Measurements from ENCODE around the gene LDLRAD4. TPM values are rescaled to one million over a fixed set of nuclear protein-coding genes. Genes with fewer than 3 reads are reported as not detected.
A peak's percentile ranks its signal among the peaks of the same experiment; 100 is the strongest.
"Not testable (repeated sequence)": the region's sequence is repeated elsewhere in the genome, so short reads cannot be mapped to it uniquely, and the experiment has no call there.

LDLRAD4 gene
- total RNA-seq, 4 donors from 2014 or later, result 20.4 to 40.4 (median 35.3) TPM

DNA sequence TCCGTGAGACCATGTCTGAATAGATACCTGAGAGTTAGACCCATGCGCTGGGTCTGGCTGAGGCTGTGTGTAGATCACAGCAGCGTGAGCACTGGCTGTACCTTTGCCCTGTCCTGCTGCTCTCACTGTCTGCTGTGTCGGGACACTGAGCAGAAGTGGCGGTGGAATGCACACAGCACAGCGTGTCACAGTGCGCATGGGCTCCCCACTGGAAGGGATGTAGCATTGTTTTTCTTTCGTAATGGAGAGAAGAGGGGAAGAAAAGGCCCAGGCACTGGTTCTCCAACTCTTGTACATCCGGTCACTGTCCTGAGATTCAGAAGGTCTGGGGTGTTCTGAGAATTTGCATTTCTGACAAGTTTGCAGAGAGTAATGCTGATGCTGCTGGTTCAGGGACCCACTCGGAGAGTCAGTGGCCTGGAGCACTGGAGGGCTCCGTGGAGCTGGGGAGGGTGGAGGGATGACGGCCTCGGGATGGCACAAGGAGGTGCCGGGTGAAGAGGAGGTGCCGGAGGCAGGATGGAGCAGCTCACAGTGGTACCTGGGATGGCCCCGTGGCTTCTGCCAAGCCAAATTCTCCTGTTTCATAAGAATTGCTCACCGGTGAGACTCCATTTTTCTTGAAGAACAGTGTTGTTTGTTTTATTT lies 252.8 kb downstream of the LDLRAD4 start:
- peaks cover 17 to 28% (median 25%) of the 10 kb centered on the region in 4 donors for H3K4me1 ChIP-seq
- whole genome bisulfite sequencing, result 78% methylated on average over 14 of the region's 17 CpGs
- H3K27me3 ChIP-seq, result no peaks in the 10 kb centered on the region
- H3K36me3 ChIP-seq, result no peaks in the 10 kb centered on the region
- peak overlapping the region in 3 of 4 donors; percentile 2 to 29 (median 23) for H3K27ac ChIP-seq (replicated peaks in 1 of 4)
- TF ChIP-seq POLR2AphosphoS5 (IDR thresholded peaks at IDR 0.05), result no peak
- TF ChIP-seq, protein P1, sequence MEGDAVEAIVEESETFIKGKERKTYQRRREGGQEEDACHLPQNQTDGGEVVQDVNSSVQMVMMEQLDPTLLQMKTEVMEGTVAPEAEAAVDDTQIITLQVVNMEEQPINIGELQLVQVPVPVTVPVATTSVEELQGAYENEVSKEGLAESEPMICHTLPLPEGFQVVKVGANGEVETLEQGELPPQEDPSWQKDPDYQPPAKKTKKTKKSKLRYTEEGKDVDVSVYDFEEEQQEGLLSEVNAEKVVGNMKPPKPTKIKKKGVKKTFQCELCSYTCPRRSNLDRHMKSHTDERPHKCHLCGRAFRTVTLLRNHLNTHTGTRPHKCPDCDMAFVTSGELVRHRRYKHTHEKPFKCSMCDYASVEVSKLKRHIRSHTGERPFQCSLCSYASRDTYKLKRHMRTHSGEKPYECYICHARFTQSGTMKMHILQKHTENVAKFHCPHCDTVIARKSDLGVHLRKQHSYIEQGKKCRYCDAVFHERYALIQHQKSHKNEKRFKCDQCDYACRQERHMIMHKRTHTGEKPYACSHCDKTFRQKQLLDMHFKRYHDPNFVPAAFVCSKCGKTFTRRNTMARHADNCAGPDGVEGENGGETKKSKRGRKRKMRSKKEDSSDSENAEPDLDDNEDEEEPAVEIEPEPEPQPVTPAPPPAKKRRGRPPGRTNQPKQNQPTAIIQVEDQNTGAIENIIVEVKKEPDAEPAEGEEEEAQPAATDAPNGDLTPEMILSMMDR (IDR thresholded peaks at IDR 0.05), result no peak
- TF ChIP-seq POLR2A (IDR thresholded peaks at IDR 0.05; ENCODE audit: low read depth), result no peak
- no peak for TF ChIP-seq EP300 (IDR thresholded peaks at IDR 0.05)
- intact Hi-C loops (cut with DNase I), result no loop called here
- no peaks in the 10 kb centered on the region for H3K9me3 ChIP-seq
- no peak overlapping the region for H3K4me3 ChIP-seq
- DNase-seq (ENCODE audit: extremely low spot score), result no peak

DNA sequence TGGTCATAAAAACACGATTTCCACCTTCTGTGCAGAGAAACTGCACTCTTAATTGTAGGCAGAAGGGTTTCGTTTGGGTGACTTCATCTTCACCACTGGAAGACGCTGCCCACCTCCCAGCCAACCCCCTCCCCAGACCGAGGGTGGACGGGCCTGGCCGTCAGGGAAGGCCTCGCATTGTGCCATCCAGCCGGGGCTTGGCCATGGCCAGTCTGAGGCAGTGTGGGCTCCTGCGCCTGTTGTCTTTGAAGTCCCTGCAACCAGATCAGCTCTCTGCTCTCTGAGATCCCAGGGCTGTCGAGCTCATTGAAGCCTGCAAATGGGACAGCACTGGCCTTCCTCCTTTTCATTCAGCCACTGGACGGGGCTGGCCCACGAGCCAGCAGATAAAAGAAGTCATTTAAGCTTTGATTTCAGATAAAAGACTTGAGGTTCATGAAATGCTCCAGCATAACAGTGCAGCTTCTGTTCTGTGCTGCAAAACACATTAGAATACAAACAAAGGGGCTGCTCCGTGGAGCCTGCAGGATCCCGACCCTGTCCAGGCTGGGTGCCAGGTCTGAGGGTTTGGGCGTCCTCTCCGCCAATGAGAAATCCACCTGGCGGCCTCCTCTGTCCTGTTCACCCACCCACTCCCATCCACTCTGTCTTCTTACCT lies 253.5 kb downstream of the LDLRAD4 start:
- H3K27me3 ChIP-seq, result no peaks in the 10 kb centered on the region
- WGBS, result 58% methylated on average over 11 of the region's 17 CpGs
- no peak overlapping the region for H3K4me3 ChIP-seq
- H3K27ac ChIP-seq (replicated peaks in 1 of 4), result peak overlapping the region in 2 of 4 donors; percentile 2 to 23
- H3K4me1 ChIP-seq, result peaks cover 13 to 28% (median 25%) of the 10 kb centered on the region in 4 donors
- intact Hi-C loops (cut with DNase I), result no loop called here
- TF ChIP-seq, protein P1 (IDR thresholded peaks at IDR 0.05), result no peak
- no peak for TF ChIP-seq POLR2AphosphoS5 (IDR thresholded peaks at IDR 0.05)
- no peaks in the 10 kb centered on the region for H3K36me3 ChIP-seq
- H3K9me3 ChIP-seq, result no peaks in the 10 kb centered on the region
- no peak for DNase-seq (ENCODE audit: extremely low spot score)

DNA sequence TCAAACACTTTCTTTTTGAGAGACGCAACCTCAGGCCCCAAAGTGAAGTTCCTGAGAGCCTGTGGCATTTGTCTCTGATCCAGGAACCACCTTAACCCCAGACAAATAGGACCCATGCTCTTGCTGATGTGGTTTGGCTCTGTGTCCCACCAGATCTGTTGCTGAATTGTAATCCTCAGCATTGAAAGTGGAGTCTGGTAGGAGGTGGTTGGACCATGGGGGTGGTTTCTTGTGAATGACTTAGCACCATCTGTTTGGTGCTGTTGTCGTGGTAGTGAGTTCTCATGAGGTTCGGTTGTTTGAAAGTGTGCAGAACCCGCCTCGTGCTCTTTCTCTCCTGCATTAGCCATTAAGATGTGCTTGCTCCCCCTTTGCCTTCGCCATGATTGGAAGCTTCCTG lies 255.2 kb downstream of the LDLRAD4 start:
- peaks cover 13 to 28% (median 25%) of the 10 kb centered on the region in 4 donors for H3K4me1 ChIP-seq
- intact Hi-C loops (cut with DNase I), result no loop called here
- no peaks in the 10 kb centered on the region for H3K27me3 ChIP-seq
- no peak for DNase-seq (ENCODE audit: extremely low spot score)
- WGBS, result 92% methylated on average over 6 of the region's 6 CpGs
- no peaks in the 10 kb centered on the region for H3K36me3 ChIP-seq
- no peak overlapping the region for H3K27ac ChIP-seq (replicated peaks in 1 of 4)
- no peak overlapping the region for H3K4me3 ChIP-seq
- no peak for TF ChIP-seq POLR2AphosphoS5 (IDR thresholded peaks at IDR 0.05)
- TF ChIP-seq, protein P1 (IDR thresholded peaks at IDR 0.05), result no peak
- TF ChIP-seq POLR2A (IDR thresholded peaks at IDR 0.05; ENCODE audit: low read depth), result no peak
- TF ChIP-seq EP300 (IDR thresholded peaks at IDR 0.05), result no peak
- no peaks in the 10 kb centered on the region for H3K9me3 ChIP-seq

DNA sequence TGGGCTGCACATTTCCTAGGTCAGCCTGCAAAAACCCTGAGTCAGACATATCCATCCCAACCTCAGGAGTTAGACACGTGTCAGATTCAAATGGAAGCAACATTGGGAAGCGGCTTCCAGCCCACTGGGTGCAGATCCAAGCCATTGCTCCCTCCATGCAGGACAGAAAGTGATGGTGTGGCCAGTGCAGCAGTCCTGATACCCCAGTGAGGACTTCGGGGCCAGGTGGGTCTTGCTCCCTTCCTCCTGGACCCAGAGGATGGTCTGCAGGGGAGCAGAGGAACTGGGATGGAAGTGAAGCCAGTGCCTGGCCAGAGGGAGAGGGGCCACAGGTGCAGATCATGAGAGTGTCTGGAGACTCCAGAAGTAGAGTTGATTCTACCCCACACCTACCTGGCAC lies 255.8 kb downstream of the LDLRAD4 start:
- TF ChIP-seq EP300 (IDR thresholded peaks at IDR 0.05) (no peak), POLR2A (IDR thresholded peaks at IDR 0.05; ENCODE audit: low read depth) (no peak), POLR2AphosphoS5 (IDR thresholded peaks at IDR 0.05) (no peak)
- no peak overlapping the region for H3K27ac ChIP-seq (replicated peaks in 1 of 4)
- no peak overlapping the region for H3K4me3 ChIP-seq
- no peaks in the 10 kb centered on the region for H3K36me3 ChIP-seq
- H3K9me3 ChIP-seq, result no peaks in the 10 kb centered on the region
- H3K27me3 ChIP-seq, result no peaks in the 10 kb centered on the region
- intact Hi-C loops (cut with DNase I), result no loop called here
- 70% methylated on average over 1 of the region's 3 CpGs for WGBS
- DNase-seq (ENCODE audit: extremely low spot score), result no peak
- H3K4me1 ChIP-seq, result peaks cover 13 to 28% (median 25%) of the 10 kb centered on the region in 4 donors

DNA sequence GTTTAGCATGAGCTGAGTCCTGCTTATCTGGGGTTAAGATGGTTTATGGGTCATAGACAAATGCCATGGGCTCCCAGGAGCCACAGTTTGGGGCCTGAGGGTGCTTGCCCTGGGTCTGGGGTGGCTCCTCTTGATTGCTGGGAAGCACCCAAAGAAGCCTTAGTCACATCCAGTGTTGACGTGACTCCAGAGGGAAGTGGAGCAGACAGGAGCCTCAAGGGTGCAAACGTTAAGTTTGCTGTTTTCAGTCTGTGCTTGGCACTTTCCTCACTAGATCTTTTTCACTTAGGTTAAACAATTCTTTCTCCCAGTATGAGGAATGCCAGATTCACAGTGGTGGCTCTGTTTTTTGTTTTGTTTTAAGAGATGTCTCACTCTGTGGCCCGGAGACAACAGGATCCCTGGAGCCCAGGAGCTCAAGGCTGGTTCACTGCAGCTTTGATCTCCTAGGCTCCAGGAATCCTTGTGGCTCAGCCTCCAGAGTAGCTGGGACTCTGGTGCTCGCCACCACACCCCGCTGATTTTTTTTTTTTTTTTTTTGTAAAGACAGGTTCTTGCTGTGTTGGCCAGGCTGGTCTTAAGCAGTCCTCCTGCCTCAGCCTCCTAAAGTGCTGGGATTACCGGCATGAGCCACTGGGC lies 256.5 kb downstream of the LDLRAD4 start:
- intact Hi-C loops (cut with DNase I), result no loop called here
- no peak for DNase-seq (ENCODE audit: extremely low spot score)
- H3K27me3 ChIP-seq, result no peaks in the 10 kb centered on the region
- no peak for TF ChIP-seq POLR2AphosphoS5 (IDR thresholded peaks at IDR 0.05)
- TF ChIP-seq EP300 (IDR thresholded peaks at IDR 0.05), result no peak
- no peak for TF ChIP-seq POLR2A (IDR thresholded peaks at IDR 0.05; ENCODE audit: low read depth)
- TF ChIP-seq, protein P1 (IDR thresholded peaks at IDR 0.05), result no peak
- WGBS, result 59% methylated on average over 6 of the region's 6 CpGs
- no peaks in the 10 kb centered on the region for H3K9me3 ChIP-seq
- no peaks in the 10 kb centered on the region for H3K36me3 ChIP-seq
- no peak overlapping the region for H3K4me3 ChIP-seq
- H3K4me1 ChIP-seq, result peaks cover 13 to 28% (median 25%) of the 10 kb centered on the region in 4 donors
- no peak overlapping the region for H3K27ac ChIP-seq (replicated peaks in 1 of 4)

DNA sequence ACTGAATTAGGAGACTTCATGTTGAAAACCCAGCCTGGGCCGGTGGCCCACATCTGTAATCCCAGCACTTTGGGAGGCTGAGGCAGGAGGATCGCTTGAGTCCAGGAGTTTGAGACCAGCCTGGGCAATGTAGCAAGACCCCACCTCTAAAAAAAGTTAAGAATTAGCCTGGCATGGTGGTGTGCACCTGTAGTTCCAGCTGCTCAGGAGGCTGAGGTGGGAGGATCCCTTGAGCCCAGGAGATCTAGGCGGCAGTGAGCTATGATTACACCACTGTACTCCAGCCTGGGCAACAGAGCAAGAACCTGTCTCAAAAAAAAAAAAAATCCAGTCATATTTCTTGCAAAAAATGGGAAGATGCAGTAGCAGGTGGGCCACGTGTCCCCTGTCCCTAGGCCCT lies 257.8 kb downstream of the LDLRAD4 start:
- H3K27me3 ChIP-seq; DNase-seq (ENCODE audit: extremely low spot score); H3K27ac ChIP-seq (replicated peaks in 1 of 4); H3K36me3 ChIP-seq; H3K9me3 ChIP-seq; H3K4me3 ChIP-seq; intact Hi-C loops (cut with DNase I): not testable (repeated sequence)
- 94% methylated on average over 4 of the region's 4 CpGs for WGBS
- H3K4me1 ChIP-seq, result peaks cover 9 to 23% (median 20%) of the 10 kb centered on the region in 4 donors
